ENCODE data around the gene FGF18. TPM values are rescaled to one million over a fixed set of nuclear protein-coding genes. Genes with fewer than 3 reads are reported as not detected.

FGF18 gene
- total RNA-seq, 1 experiment from 2014 or later: 2.1 TPM

DNA sequence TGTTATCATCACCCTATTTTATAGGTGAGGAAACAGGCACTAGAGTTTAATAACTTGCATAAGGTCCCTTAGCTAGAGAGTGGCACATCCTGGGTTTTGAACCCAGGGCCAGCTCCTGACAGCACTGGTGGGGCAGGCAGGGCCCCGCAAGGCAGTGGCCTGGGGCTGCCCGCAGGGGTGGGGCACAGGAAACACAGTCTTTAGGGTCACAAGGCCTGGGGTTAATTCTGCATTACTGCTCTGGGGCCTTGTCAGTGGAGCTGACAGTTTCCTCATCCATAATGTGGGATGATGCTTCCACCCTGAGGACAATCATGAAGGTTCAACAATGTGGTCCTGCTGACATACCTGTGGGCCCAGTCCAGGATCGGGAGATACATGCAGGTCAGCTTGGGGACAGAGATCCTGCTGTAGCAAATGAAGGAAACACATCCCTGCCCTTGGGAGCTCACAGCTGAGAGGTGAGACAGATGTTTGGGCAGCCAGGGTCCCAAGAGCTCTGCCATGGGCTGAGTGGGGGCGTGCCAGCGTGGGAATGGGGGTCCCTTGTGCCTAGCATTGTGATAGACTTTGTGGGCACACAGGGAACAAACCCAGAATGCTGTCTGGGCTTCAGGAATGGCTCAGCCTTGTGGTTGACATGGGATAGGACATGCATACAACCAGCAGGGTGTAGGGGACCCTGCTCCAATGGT lies 14.7 kb downstream of the FGF18 start:
- no peak overlapping the region for H3K4me3 ChIP-seq (ENCODE audit: low read depth, low read length)
- intact Hi-C loops (cut with micrococcal nuclease; ENCODE audit: unreplicated experiment): no loop called here
- CTCF ChIA-PET: interaction anchor here (1.0 kb wide), 1 partner anchor 16 kb away, joined by 5 read pairs; no protein-coding TSS in a partner anchor
- Mint-ChIP-seq H3K4me1 (ENCODE audit: low read depth, unreplicated experiment) (no peaks in the 10 kb centered on the region), H3K27me3 (ENCODE audit: insufficient read depth, unreplicated experiment) (no peaks in the 10 kb centered on the region), H3K27ac (ENCODE audit: unreplicated experiment) (no peak overlapping the region), H3K9me3 (ENCODE audit: unreplicated experiment) (no peaks in the 10 kb centered on the region), H3K4me3 (ENCODE audit: unreplicated experiment) (no peak overlapping the region), H3K36me3 (ENCODE audit: insufficient read depth, unreplicated experiment) (peaks cover 11% of the 10 kb centered on the region)
- DNase-seq: no peak
- H3K9me3 ChIP-seq: no peaks in the 10 kb centered on the region
- TF ChIP-seq, protein P1, sequence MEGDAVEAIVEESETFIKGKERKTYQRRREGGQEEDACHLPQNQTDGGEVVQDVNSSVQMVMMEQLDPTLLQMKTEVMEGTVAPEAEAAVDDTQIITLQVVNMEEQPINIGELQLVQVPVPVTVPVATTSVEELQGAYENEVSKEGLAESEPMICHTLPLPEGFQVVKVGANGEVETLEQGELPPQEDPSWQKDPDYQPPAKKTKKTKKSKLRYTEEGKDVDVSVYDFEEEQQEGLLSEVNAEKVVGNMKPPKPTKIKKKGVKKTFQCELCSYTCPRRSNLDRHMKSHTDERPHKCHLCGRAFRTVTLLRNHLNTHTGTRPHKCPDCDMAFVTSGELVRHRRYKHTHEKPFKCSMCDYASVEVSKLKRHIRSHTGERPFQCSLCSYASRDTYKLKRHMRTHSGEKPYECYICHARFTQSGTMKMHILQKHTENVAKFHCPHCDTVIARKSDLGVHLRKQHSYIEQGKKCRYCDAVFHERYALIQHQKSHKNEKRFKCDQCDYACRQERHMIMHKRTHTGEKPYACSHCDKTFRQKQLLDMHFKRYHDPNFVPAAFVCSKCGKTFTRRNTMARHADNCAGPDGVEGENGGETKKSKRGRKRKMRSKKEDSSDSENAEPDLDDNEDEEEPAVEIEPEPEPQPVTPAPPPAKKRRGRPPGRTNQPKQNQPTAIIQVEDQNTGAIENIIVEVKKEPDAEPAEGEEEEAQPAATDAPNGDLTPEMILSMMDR (IDR thresholded peaks at IDR 0.05; ENCODE audit: insufficient read depth in 1 of 2, low read depth in 1 of 2, low read length in 1 of 2, severe bottlenecking in 1 of 2, unreplicated experiment in 1 of 2): no peak
- no peaks in the 10 kb centered on the region for H3K4me1 ChIP-seq
- no peaks in the 10 kb centered on the region for H3K36me3 ChIP-seq (ENCODE audit: control insufficient read depth, insufficient read depth, low read length)
- POLR2A ChIA-PET: no interaction called here
- no TSS peak for BruUV-seq (replicated peaks)
- no peaks in the 10 kb centered on the region for H3K27me3 ChIP-seq (replicated peaks; ENCODE audit: control insufficient read depth, insufficient read depth, low read length)

DNA sequence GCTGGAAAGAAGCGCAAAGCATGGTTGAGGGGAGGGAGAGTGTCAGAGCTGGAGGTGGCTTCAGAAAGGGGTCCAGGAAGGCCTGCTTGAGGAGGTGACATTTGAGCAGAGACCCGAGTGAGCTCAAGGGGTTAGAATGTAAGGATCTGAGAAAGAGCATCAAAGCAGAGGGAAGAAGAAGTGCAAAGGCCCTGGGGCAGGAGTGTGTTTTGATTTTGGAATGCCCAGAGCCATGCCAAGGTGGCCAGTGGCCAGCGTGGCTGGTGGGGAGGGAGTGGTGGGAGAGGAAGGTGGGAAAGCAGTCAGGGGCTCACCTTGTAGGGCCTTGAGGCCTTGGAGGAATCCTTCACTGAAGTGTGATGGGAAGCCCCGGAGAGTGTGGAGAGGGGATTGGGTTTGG lies 15.4 kb downstream of the FGF18 start:
- ChIA-PET CTCF (no interaction called here), POLR2A (no interaction called here)
- TF ChIP-seq, protein P1 (IDR thresholded peaks at IDR 0.05; ENCODE audit: insufficient read depth in 1 of 2, low read depth in 1 of 2, low read length in 1 of 2, severe bottlenecking in 1 of 2, unreplicated experiment in 1 of 2): no peak
- H3K27ac Mint-ChIP-seq (ENCODE audit: unreplicated experiment): no peak overlapping the region
- intact Hi-C loops (cut with micrococcal nuclease; ENCODE audit: unreplicated experiment): no loop called here
- H3K4me1 Mint-ChIP-seq (ENCODE audit: low read depth, unreplicated experiment): no peaks in the 10 kb centered on the region
- H3K4me3 ChIP-seq (ENCODE audit: low read depth, low read length): no peak overlapping the region
- no peaks in the 10 kb centered on the region for H3K27me3 ChIP-seq (replicated peaks; ENCODE audit: control insufficient read depth, insufficient read depth, low read length)
- H3K27me3 Mint-ChIP-seq (ENCODE audit: insufficient read depth, unreplicated experiment): no peaks in the 10 kb centered on the region
- H3K9me3 Mint-ChIP-seq (ENCODE audit: unreplicated experiment): no peaks in the 10 kb centered on the region
- no peaks in the 10 kb centered on the region for H3K36me3 ChIP-seq (ENCODE audit: control insufficient read depth, insufficient read depth, low read length)
- no peaks in the 10 kb centered on the region for H3K4me1 ChIP-seq
- no peak for DNase-seq
- no peaks in the 10 kb centered on the region for H3K9me3 ChIP-seq
- BruUV-seq (replicated peaks): no TSS peak
- H3K36me3 Mint-ChIP-seq (ENCODE audit: insufficient read depth, unreplicated experiment): peaks cover 4% of the 10 kb centered on the region
- no peak overlapping the region for H3K4me3 Mint-ChIP-seq (ENCODE audit: unreplicated experiment)

DNA sequence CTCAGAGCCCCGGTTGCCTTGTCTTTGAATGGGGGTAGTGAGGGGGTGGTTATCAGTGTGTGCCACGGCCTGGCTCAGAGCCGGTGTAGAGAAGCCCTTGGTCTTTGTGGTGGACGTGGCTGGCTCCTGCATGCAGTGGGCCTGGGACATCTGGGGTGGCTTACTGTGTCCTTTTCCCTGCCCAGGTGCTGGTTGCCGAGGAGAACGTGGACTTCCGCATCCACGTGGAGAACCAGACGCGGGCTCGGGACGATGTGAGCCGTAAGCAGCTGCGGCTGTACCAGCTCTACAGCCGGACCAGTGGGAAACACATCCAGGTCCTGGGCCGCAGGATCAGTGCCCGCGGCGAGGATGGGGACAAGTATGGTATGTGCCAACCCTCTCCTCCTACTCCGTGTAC lies 16.5 kb downstream of the FGF18 start:
- Histone ChIP-seq H3K4me3 (ENCODE audit: low read depth, low read length) (no peak overlapping the region), H3K9me3 (no peaks in the 10 kb centered on the region), H3K36me3 (ENCODE audit: control insufficient read depth, insufficient read depth, low read length) (no peaks in the 10 kb centered on the region), H3K27me3 (replicated peaks; ENCODE audit: control insufficient read depth, insufficient read depth, low read length) (no peaks in the 10 kb centered on the region), H3K4me1 (no peaks in the 10 kb centered on the region)
- Mint-ChIP-seq H3K9me3 (ENCODE audit: unreplicated experiment) (no peaks in the 10 kb centered on the region), H3K4me1 (ENCODE audit: low read depth, unreplicated experiment) (no peaks in the 10 kb centered on the region), H3K4me3 (ENCODE audit: unreplicated experiment) (no peak overlapping the region), H3K27me3 (ENCODE audit: insufficient read depth, unreplicated experiment) (no peaks in the 10 kb centered on the region), H3K27ac (ENCODE audit: unreplicated experiment) (no peak overlapping the region), H3K36me3 (ENCODE audit: insufficient read depth, unreplicated experiment) (peaks cover 4% of the 10 kb centered on the region)
- ChIA-PET POLR2A (no interaction called here), CTCF (no interaction called here)
- intact Hi-C loops (cut with micrococcal nuclease; ENCODE audit: unreplicated experiment): no loop called here
- DNase-seq: no peak
- no TSS peak for BruUV-seq (replicated peaks)
- TF ChIP-seq, protein P1 (IDR thresholded peaks at IDR 0.05; ENCODE audit: insufficient read depth in 1 of 2, low read depth in 1 of 2, low read length in 1 of 2, severe bottlenecking in 1 of 2, unreplicated experiment in 1 of 2): no peak
